Glomerular visceral epithelial cell (primary cell): Measurements from ENCODE around the gene COX10.
"Not testable (repeated sequence)": the region's sequence is repeated elsewhere in the genome, so short reads cannot be mapped to it uniquely, and the experiment has no call there.

Experiments
- DNase-seq: peaks from one replicate; pipeline ENCODE4 v3.0.0-alpha.2; 2016; ENCODE audit errors: extremely low spot score

COX10 gene

DNA sequence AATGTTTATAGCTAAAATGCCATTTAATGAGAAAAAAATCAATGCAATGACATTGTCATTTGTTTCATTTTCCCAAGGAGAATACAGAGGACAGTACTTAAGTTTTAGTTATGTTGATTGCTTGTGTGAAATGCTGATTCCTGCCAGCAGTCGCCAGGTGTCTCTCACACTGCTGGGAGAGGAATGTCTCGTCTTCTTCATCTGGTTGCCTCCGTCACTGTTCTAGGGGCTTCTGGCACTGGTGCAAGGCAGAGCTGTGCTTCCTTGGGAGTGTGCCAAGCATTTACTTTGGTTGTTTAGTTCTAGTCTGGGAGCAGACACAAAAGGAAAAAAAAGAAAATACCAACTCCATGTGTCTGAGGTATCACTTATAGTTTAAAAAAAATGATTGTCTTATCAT lies 107.7 kb downstream of the COX10 start:
- DNase-seq = not testable (repeated sequence)

DNA sequence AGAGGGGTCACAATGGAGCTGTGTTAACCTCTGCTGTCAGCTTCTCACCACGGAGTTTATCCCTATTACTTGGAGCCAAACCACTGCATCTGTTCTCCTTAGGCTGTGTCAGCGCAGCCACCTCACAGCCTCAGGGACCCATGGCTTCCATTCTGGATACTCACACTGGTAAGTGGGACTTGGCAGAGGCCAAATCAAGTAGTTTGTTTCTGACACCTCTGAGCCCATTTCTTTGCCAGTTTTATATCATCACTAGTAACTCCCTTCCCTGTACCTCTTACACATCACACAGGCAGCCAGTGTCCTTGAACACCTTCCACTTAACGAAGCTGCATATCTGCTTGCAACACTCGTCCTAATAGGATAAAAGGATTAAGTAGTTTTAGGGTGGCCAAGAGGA lies 108.5 kb downstream of the COX10 start:
- DNase-seq = not testable (repeated sequence)

DNA sequence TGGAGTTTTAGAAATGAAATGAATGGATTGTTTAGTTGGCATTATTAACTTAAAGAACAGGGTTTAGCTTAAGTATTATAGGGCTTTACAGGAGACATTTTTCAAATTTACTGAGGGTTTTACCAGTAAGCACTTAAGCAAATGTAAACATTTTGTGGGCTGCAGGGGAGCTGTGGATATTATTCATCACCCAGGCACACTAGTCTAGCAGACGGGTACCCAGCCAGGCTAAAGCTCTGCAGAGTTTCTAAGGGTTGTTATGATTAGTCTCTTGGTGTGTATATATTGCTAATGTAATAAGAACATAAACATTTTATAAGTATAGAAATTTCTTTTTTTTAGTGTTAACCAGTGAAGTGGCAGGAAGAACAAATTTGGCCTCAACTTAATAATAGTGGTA lies 110.6 kb downstream of the COX10 start:
- not testable (repeated sequence) for DNase-seq

DNA sequence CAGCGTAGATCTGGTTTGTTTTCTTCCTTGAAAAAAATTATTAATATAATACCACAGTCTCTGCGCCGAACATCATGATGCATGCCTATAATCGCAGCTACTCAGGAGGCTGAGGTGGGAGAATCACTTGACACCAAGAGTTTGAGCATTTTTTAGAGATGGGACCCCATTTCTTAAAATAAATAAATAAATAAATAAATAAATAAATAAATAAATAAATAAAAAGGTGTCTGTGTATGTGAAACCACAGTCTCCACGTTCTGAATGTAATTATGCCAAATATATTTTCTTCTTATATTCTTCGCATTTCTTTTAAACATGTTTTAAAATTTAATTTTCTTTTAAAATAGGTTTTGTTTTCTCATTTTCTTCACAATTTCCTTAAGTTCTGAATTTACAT lies 112.8 kb downstream of the COX10 start:
- not testable (repeated sequence) for DNase-seq

DNA sequence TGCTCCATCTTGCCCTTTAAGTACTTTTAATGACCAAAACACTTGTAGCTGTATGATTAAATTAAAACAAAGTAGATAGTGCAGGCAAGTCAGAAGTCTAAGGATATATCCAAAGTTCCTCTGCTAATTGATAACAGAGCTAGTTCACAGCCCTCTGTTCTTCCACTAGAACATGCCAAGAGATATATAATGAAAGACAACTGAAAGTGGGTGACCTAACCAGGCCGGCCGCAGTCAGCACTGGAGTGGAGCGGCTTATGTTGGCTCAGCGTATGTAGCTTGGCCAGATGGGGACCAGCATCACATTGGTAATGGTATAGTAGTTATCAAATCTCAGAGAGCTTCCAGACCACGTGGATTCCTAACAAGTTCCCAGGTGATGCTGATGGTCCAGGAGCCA lies 115.2 kb downstream of the COX10 start:
- DNase-seq = not testable (repeated sequence)

DNA sequence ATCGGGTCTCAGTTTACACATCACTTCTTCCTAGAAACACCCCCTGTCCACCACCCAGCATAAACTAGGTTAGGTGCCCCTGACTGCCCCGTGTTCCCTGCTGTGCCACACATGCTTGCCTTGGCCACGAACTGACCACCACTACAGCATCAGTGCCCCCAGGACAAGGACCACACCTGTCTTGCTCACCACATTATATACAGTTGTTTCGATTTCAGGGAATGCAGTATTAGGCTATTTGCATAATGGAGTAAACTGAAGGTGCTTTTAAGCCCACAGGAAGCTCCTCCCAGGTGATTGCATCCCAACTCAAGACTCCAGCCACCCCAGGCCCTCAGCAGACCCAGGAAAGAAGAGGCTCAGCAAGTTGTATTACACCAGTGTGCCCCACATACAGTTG lies 117.1 kb downstream of the COX10 start:
- not testable (repeated sequence) for DNase-seq

DNA sequence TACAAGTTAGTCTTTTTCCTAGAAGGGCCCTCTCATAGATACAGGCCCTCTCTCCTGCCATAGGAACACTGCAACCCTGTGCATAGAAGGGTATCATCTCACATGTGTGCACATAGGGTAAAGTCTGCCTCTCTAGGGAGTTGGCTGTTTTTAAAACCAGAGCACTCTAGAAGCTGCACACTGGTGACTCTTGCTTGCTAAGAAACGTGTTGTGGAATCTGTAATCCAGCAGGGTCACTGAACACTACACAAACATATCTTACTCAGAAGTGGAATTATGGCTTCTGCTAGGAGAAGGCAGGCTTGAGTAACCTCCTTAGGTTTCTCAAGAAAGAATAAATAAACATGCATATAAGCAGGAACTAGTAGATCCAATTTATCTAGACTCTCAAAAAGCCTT lies 121.5 kb downstream of the COX10 start:
- not testable (repeated sequence) for DNase-seq

DNA sequence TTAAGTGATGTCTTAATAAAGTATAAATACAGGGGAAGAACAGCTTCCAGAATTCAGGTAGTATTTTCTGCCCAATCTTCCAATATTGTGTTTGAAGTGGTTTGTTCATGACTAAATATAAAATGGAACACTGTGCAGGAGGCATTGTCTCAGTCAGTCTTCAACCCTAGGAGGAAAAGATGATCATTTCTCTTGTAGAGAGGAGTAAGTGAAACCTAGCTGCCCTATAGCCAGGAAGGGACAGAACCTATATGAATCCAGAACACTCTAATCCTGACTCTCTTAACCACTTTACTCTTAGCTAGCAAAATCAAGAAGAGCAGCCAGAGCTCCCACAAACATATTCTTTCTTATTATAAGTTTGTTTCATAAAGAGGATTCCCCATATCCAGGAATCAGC lies 122.2 kb downstream of the COX10 start:
- DNase-seq = not testable (repeated sequence)

DNA sequence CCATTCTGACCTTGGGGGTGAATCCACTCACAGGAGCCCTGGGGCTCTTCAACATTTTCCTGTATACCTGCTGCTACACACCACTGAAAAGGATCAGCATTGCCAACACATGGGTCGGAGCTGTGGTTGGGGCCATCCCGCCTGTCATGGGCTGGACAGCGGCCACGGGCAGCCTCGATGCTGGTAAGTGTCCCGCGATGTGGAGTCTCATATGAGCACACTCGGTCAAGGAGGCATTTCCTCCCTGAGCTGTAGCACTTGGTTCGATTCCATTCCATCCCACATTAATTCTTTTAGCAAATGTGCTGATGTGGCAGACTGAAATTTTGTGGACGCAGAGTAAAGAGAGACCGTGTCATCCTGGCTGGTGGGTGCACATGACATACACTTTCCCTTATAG lies 122.7 kb downstream of the COX10 start:
- not testable (repeated sequence) for DNase-seq

DNA sequence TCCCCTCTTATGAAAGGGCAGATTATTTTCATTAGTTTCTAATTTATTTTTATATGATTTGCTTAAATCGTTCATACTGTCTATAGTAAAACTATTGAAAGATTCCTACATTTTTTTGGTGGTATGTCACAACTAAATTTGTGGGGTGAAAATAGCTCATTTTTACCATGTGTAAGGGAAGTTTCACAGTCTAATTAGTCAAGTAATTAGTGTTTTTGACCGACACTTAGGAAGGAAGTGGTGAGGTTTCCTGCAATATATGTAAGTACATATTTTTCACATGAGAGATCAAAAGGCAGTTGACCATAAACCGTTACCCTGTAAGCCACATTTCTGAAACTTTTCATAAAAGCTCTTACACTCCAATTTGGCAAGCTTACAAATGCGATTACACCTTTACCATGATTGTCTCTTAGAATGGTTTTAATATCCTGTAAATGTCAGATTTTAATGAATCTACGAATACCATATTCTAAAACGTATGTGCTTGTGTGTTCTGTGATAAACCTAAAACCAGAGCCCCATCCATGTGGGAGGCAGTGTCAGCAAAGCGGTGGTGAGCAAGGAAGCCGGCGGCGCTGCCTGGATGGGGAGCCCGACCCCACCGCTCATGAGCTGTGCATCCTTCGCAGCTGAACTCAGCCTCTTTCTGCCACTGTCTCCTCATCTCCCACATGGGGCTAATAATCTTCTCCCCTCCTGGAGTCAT lies 123.5 kb downstream of the COX10 start:
- DNase-seq = not testable (repeated sequence)

DNA sequence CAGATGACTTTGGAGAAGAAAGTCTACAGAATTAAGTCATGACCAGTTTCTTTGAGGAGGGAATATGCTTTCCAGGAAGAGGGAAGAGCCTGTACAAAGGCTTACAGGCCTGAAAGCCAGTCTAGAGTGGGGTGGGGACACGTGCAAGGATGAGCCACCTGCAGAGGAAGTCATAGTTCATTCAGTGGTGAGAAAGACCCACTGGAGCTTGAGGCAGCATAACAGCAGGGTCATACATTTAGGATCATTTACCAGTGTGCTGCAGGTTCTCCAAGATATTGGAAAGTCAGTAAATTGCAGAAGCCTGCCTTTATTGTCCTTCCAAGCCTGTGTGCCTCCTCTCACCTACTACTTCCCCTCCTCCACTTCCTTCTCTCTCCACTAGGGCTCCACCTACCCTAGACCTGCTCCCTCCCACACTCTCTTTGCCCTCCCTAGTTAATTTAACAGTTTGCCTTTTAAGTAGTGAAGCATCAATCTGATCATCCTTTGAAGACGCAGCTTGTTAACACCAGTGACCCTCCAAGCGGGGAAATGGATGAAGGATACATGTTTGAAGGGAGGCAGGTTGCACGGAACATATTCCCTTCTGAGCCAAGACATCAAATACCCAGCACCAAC lies 127.2 kb downstream of the COX10 start:
- no peak for DNase-seq

DNA sequence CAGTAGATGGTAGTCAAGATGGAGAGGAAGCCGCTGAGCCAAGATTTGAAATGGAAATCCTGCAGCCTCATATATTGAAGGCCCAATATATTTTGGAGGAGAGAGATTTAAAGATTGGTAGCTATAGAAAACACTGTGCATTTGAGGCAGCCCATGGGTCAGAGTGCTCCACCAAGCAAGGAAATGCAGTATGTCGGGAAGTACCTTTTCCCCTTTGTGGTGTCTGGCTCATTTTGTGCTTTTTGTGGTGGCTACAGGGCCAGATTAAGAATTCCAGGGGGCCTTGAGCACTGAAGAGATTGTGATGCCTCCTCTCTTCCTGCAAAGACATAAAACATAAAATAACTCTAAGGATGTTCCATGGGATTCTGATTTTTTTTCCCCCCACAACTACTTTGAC lies 127.8 kb downstream of the COX10 start:
- DNase-seq = no peak

DNA sequence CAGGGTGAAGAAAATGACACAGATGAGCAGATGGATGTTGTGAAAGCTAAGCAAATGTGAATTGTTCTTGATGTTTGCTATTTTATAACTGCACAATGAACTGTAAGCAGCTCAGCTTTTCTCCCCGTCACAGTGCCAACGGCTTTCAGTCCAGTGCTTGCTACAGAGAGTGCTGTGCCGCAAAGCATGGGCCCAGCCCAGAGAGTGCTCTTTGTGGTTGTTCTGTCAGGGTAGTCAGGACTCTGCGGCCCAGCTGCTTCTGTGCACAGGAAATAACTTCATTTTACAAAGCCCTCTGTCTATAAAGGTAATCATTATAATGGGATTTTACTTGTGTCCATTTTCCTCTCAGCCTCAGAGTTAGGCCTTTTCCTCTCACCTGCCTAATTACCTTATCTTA lies 128.3 kb downstream of the COX10 start:
- DNase-seq = no peak

DNA sequence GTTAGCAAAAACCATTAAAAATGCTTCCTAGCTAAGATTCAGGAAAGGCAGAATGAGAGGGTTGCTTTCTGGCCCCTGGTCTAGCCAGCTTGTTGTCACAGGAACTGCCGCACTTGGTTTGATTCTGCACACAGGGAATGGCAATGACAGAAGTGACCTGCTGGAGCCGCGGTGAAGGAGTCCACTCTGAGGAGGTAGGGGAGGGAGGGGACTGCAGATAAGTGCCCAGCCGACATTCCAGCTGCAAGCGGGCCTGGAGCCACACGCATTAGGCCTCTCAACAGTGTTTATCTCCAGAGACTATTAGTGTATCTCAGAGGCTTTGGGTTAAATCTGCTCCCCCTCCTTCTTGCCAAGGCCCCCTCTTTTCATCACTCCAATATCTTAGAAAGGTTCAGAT lies 128.7 kb downstream of the COX10 start:
- DNase-seq = no peak

DNA sequence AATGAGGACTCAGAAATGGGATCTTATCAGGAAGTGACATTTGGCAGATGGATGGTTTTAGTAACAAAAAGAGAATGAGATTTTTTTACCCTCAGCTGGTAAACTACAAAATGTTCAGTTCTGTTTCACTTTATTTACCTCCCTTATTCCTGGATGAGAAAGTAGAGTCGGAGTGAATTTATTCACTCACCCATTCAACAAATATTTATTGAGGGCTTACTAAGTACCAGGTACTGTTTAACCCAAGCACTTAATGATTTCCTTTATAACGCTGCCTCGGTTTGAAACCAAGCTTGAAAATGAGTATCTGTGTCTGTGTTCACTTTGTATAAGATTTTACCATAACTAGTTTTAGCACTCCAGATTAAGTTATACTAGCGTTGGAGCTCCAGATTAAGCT lies 129.3 kb downstream of the COX10 start:
- DNase-seq = no peak

DNA sequence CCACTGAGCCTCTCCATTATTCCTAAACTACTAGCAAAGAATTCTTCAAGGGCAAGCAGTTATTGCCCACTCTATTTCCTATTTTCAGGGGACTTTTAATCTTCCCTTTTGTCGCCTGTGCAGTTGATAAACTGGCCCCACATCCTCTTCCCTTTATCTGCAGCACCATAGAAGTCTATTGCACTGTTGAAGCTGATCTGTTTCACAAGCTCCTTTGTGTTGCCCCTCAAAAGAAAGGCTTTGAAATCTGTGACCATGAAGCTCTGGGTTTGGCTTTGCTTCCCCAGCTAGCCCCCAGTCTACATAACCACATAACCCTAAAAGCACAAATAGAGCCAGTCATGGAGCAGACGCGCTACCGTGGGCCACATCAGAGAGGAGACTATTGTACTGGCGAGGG lies 130.3 kb downstream of the COX10 start:
- no peak for DNase-seq

DNA sequence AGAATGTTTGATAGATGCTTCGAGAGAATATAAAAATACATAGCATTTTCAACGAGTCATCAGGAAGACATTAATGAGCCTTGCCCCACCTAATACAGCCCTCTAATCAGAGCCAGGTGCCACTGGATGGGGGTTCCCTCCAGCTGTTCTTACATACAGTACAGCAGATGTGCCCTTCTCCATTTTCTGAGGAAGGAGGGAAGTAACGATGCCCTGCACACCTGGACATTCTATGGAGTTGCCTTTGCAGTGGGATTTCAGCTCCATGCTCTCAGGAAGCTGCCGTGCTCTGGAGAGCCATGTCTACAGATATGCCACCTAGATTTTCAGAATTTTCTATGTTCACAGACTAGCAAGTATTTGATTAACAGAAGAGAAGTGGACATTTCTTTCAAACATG lies 131.1 kb downstream of the COX10 start:
- no peak for DNase-seq

DNA sequence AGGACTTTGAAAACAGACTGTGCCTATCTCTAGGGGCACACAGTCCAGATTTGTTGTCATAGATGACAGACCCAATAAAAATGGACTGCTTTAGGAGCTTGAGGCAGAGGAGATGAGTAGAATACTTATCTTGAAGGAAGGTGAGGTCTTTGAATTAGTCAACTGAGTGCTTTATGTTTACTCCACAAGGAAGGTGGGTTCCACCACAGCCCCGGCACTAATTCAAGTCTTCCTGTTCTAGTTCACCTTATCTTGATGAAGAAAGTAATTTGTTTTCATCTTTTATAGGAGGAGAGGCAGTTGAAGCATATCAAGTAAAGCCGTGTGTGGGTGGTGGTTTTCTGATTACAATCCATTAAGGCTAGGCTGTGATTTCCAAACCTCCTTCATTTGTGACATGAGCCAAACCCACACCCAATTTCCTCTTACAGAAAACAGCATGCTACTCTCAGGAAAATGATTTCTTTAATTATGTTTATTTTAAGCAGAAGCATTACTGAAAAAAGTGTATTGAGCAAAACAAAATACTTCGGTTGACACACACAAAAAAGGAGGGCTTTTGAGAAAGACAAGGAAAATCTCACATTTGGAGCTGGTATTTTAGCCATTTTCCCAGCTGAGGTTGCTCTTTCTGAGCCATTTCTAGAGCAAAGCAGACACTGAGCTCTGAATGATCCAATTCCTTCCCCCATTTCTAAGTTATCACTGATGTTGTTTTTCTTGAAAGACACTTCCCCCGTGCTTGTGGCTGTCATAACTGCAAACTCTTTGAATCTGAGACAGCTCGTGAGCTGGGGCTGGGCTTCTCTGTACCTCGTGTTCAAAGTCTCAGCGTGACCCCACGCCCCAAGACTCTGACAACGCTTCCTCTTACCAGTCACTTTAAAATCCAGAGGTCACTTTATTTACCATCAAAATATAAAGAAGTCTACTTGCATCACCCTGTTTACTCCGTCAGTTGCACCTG lies 132.0 kb downstream of the COX10 start:
- DNase-seq = no peak

DNA sequence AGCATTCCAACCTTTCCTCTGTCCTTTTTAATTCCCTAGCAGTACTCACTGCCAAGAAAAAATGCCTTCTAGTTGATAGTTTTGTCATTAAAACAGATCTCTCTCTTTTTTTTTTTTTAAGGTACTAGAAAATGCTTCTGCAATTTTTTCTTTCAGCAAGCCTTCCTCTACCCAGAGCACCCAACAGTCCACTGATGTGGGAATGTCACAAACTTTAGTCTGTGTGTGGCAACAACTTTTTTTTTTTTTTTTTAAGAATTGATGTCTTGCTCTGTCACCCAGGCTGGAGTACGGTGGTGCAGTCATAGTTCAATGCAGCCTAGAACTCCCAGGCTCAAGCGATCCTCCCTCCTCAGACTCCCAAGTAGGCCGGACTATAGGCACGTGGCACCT lies 132.7 kb downstream of the COX10 start:
- no peak for DNase-seq

DNA sequence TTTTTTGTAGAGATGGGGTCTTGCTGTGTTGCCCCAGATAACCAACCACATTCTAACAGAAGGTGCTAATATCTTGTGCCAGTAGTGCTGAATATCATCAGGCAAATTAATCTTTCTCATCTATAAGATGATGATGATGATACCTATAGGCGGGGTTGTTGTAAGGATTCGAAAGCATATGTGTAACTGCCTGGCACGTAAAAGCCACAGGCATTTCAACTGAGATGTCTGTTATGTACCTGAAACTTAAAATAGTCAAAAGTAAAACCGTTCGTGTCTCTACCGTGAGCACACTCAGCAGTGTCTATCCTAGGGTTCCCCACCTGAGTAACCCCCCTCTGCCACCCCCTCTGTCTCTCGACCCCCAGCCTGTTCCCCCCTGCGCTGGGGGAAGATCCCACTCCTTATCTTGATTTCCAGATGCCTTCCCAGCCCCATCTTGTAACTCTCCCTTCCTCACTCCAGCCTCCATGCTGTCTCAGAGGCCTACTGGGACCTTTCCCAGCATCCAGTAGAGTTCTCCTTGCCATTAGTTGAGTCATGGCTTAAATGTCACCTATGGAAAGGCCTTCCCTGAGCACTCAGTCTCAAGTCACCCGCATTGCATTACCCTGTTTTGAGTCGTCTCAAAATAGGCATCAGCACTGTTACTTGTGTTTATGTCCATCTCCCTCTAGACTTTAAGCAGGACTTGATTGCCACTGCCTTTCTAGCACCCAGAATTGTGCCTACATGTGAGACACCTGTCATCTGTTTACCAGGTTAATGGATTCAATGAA lies 133.3 kb downstream of the COX10 start:
- no peak for DNase-seq

DNA sequence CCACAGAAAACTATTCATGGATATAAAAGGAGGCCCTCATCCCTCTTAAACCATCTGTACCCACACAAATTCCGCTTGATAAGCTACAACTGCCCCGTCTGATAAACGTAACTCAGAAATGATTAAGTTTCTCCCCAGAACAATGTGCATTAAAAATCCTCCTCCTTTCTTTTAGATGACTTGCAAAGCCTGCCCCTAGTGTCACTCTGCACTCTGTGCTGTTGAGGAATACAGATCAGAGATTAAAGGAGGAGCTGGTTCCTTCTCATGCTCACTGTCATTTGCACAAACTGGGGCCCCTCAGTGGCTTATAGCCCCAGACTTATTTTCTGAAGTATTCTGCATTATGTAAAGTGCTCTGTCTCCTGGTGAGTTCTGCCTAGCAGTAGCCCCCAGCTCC lies 134.1 kb downstream of the COX10 start:
- DNase-seq = no peak

DNA sequence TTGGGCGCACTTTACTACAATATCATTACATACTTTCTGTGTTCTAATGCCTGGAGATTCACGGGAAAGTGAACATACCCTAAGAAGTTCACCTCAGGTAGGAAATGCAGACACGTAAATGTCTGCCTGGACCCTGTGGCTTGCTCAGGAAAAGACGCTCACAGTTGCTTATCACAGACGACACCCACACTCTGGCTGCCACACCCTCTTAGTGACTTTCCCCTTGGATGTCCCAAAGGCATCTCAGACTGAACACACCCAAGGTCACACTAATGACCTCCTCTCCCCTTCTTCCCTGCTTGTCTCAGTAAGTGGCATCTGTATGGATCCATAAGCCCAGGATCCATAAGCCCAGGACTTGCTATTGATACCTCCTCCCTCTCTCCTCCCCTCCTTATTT lies 134.8 kb downstream of the COX10 start:
- DNase-seq = no peak
